Measurements from ENCODE around the gene IL4R.

IL4R gene

GRCh38 chr16:27289669-27290068 is 24.1 kb upstream of the IL4R start:
- DNase-seq, result no peak

GRCh38 chr16:27290562-27290961 is 23.2 kb upstream of the IL4R start:
- no peak for DNase-seq

GRCh38 chr16:27291106-27291505 is 22.7 kb upstream of the IL4R start:
- DNase-seq, result no peak

GRCh38 chr16:27291722-27292240 is 22.0 kb upstream of the IL4R start:
- DNase-seq, result no peak

GRCh38 chr16:27293343-27293742 is 20.4 kb upstream of the IL4R start:
- no peak for DNase-seq

GRCh38 chr16:27298132-27298531 is 15.6 kb upstream of the IL4R start:
- DNase-seq, result no peak

GRCh38 chr16:27301236-27301861 is 12.4 kb upstream of the IL4R start:
- DNase-seq, result no peak

- DNase-seq, result no peak
Measured at GRCh38 chr16:27302126-27302525, 11.6 kb upstream of the IL4R start.

- no peak for DNase-seq
Measured at GRCh38 chr16:27303256-27304100, 10.3 kb upstream of the IL4R start.

GRCh38 chr16:27304102-27304501 is 9.7 kb upstream of the IL4R start:
- DNase-seq, result no peak

GRCh38 chr16:27304881-27305745 is 8.7 kb upstream of the IL4R start:
- DNase-seq, result no peak

- DNase-seq, result no peak
Measured at GRCh38 chr16:27305839-27306442, 7.8 kb upstream of the IL4R start.

GRCh38 chr16:27308792-27309191 is 5.0 kb upstream of the IL4R start:
- no peak for DNase-seq

- no peak for DNase-seq
Measured at GRCh38 chr16:27310576-27311447, 3.0 kb upstream of the IL4R start.

- no peak for DNase-seq
Measured at GRCh38 chr16:27311448-27311830, 2.3 kb upstream of the IL4R start.

- DNase-seq, result no peak
Measured at GRCh38 chr16:27311897-27312303, 1.9 kb upstream of the IL4R start.

- no peak for DNase-seq
Measured at GRCh38 chr16:27312580-27313421, 973 bp upstream of the IL4R start.

- DNase-seq, result no peak
Measured at GRCh38 chr16:27314161-27314723, 468 bp downstream of the IL4R start.

GRCh38 chr16:27314986-27315332 is 1.2 kb downstream of the IL4R start:
- no peak for DNase-seq

- DNase-seq, result no peak
Measured at GRCh38 chr16:27315333-27316037, 1.7 kb downstream of the IL4R start.

All from NCI-H2029 (cell line).